GM18909 (cell line): Measurements from ENCODE around the gene FCN3.
A peak's percentile ranks its signal among the peaks of the same experiment; 100 is the strongest.

Experiments used
- ATAC-seq: cut with Tn5 transposase; IDR thresholded peaks from one replicate; pipeline ENCODE4 v1.9.1; 2021; ENCODE audit warnings: mild to moderate bottlenecking; ENCODE audit not compliant: unreplicated experiment, poor library complexity

Gene FCN3

GRCh38 chr1:27361044-27361402, 13.6 kb downstream of the FCN3 start:
- ATAC-seq = no peak

- no peak for ATAC-seq
Measured at GRCh38 chr1:27360159-27361043, 14.2 kb downstream of the FCN3 start.

GRCh38 chr1:27359822-27360158, 14.8 kb downstream of the FCN3 start:
- no peak for ATAC-seq

GRCh38 chr1:27358928-27359313, 15.7 kb downstream of the FCN3 start:
- no peak for ATAC-seq

GRCh38 chr1:27358038-27358927, 16.3 kb downstream of the FCN3 start:
- no peak for ATAC-seq

GRCh38 chr1:27357281-27358037, 17.2 kb downstream of the FCN3 start:
- ATAC-seq = peak; percentile 62

- no peak for ATAC-seq
Measured at GRCh38 chr1:27356619-27357280, 17.9 kb downstream of the FCN3 start.

GRCh38 chr1:27356277-27356618, 18.4 kb downstream of the FCN3 start:
- no peak for ATAC-seq

GRCh38 chr1:27355683-27356082, 18.9 kb downstream of the FCN3 start:
- ATAC-seq = no peak

GRCh38 chr1:27353629-27354028, 21.0 kb downstream of the FCN3 start:
- ATAC-seq = no peak

- no peak for ATAC-seq
Measured at GRCh38 chr1:27353166-27353565, 21.5 kb downstream of the FCN3 start.

- ATAC-seq = no peak
Measured at GRCh38 chr1:27351541-27352107, 23.0 kb downstream of the FCN3 start.

GRCh38 chr1:27350663-27351540, 23.7 kb downstream of the FCN3 start:
- no peak for ATAC-seq

GRCh38 chr1:27349784-27350662, 24.6 kb downstream of the FCN3 start:
- no peak for ATAC-seq

- ATAC-seq = no peak
Measured at GRCh38 chr1:27348861-27349783, 25.5 kb downstream of the FCN3 start.

GRCh38 chr1:27346991-27347624, 27.5 kb downstream of the FCN3 start:
- ATAC-seq = no peak

GRCh38 chr1:27346357-27346756, 28.3 kb downstream of the FCN3 start:
- ATAC-seq = no peak
